ENCODE measurements around the gene JMY.

The JMY gene

DNA sequence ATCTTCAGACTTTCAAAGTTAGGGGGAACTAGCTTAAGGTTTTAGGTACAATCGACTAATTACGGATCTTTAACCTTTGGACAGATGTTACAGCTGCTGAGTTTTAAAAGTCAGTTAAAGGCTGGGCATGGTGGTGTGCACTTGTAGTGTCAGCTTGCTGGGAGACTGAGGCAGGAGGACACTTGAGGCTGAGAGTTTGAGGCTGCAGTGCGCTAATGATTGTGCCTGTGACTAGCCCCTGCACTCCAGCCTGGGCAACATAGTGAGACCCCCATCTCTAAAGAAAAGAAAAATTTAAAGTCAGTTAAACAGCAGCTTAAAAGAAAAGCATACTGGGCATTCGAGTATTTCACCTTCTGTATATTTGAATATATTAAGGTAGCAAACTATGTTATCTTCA lies 51.4 kb downstream of the JMY start:
- in situ Hi-C loops (cut with MboI; ENCODE audit: low sequenced_read_pairs), result no loop called here

DNA sequence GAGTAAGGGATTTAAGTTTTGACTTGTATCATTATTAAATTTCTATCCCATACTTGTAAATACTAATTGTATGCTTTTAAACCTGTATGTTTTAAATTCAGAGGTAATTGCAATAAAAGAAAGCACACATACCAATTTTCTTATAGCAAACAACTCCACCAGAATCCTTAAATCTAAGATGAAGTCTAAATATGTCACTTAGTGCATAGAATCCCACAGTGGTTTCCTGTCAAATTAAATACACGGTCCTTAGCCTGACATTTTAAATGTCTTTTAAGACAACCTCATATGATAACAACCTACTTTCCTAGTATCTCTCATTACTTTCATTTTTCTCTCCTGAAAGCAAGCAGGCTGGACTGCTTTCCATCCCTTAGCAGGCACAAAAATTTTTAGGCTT lies 52.0 kb downstream of the JMY start:
- in situ Hi-C loops (cut with MboI; ENCODE audit: low sequenced_read_pairs), result no loop called here

DNA sequence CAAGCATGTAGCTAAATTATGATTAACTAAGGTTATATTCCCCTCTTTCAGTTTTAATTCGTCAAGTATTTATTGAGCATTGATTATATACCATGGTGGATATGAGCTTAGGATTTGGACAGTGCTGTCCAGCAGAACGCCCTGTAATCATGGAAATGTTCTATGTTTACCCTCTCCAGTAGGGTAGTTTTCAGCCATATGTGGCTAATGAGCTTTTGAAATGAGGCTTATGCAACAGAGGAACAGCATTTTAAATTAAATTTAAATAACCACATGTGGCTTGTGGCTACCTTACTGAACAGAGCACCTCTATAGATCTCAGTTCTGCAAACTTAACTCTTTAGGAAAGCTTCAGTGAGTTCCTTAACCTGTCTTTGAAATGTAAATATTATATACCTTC lies 59.1 kb downstream of the JMY start:
- in situ Hi-C loops (cut with MboI; ENCODE audit: low sequenced_read_pairs), result no loop called here

DNA sequence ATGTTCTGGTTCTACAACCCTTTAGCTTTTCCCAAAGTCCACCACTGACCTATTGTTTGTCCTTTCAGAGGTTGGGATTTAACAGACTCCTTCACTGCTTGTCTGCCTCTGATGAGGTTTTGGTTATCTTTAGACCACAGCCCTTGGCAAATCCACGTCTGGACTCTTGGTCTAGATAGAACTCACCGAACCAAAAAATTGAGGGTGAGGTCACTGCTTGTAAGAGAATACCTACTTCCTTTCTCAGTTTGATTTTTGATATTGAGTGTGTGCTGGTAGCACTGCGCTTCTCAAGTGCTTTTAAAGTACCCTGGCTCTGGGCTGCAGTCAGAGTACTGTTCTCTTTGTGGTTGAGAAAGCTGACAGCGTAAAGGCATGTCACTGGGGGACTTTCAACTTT lies 61.7 kb downstream of the JMY start:
- in situ Hi-C loops (cut with MboI; ENCODE audit: low sequenced_read_pairs), result no loop called here

DNA sequence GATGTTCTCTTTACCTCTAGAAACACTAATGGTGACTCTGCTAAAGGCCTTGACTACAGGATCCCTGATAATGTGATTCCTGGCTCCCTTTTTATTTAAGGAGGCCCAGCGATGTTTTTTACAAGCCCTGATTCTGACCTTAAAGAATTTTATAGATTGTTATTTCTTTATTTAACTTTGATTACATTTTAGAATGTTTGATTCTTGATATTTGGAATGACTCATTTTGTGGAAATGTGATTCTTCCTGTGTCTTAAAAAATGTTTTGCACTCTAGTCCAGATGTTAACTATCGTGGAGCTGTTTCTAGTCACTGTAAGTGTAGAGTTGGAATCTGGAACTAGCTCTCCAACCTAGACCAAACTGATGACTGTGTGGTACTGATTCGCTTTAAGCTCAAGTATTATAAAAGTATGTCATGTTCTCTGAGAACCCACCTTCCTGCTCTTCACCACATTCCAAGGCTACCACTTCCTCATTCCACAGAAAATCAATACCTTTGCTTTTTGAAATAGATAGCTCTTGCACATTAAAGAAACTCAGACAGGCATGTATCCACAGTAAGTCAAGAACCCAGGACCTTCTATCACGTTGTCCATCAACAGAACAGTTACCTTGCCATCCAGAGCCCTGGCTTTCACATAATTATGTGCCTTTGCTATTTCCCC lies 65.2 kb downstream of the JMY start:
- in situ Hi-C loops (cut with MboI; ENCODE audit: low sequenced_read_pairs), result no loop called here

DNA sequence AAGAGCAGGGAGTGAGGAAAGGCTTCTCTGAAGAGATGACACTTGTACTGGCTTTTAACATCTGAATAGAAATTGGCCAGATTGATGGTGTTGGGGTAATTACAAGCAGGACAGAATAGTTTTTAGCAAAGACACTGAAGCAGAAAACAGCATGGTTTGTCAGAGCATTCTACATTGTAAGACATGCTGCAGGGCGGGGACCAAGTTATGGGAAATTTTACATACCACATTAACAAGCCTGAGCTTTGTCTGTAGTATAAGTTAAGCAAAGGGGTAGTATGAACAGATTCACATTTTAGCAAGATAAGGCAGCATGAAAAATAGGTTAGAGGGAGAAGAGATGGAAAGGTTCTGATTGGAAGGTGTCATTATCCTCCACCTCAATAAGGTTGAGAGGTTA lies 66.5 kb downstream of the JMY start:
- in situ Hi-C loops (cut with MboI; ENCODE audit: low sequenced_read_pairs), result no loop called here

DNA sequence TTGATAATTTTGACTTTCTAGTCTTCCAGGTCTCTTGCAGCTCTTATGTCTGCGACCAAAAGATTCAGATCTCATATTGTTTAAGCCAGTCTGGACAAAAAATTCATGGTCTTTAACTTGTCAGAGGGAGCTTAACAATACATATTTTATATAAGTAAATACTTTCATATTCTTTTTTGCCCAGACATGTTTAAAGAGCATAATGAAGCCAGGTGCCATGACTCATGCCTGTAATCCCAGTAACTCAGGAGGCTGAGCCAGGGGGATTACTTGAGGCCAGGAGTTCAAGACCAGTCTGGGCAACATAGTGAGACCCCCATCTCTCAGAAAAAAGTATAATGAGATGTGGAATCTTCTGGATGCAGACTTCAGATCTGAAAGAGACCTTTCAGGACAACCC lies 69.8 kb downstream of the JMY start:
- in situ Hi-C loops (cut with MboI; ENCODE audit: low sequenced_read_pairs), result no loop called here

DNA sequence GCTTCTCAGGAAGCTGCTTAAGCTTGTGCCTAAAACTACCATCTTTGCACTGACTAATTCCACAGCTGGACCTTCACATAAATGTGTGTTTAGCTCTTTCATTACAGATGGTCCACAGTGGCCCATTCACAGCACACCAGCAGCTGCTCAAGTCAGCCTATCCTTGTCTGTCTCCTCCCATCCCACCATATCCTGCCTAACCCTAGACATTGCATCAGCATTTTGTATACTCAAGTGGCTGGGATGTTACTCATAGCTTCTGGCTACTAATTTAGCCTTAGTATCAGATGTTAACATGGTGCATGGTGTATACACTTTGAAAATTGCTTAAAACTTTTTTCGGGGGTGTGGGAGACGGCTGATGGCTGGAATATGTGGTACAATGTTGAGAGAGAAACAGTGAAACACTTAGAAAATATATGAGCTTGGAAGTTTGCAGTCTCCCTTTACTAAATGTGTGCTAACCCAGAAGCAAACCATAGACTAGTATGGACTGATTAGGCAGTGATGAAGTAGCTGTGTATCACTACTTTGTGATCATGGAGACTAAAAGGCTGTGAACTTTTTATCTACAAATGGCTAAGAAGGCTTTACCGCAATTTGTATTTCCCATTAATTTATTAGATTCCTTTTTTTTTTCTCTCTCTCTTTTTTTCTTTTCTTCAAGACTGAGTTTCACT lies 83.1 kb downstream of the JMY start:
- in situ Hi-C loops (cut with MboI; ENCODE audit: low sequenced_read_pairs), result no loop called here

DNA sequence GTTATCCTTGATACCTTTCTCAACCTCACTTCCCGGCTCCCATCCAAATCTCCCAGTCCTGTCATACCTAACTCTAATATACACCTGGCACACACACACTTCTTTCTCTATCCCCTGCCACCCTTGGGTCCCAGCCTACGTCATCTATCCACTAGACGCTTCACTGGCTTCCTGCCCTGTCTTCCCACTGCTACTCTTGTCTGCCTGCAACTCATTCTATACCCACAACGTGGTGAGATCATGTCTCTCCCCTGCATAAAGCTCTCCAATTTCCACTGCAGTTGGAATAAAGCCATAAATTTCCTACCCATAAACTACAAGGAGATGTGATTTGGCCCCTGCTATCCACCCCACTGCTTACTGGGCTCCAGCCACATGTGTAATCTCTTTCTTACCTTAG lies 93.5 kb downstream of the JMY start:
- in situ Hi-C loops (cut with MboI; ENCODE audit: low sequenced_read_pairs), result no loop called here

DNA sequence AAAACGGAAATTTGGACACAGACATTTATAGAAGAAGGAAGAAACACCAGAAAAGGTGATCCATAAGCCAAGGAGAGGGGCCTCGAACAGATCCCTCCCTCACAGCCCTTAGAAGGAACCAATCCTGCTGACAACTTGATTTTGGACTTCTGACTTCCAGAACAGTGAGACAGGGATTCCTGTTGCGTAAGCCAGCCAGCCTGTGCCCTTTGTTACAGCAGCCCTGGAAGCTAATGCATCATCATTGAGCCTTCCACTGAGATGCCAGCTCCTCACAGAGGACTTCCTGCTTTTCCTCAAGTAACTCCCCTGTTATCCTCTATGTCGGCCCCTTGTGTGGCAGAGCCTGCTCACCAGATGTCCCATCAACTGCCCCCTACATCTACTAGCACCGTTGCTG lies 94.1 kb downstream of the JMY start:
- in situ Hi-C loops (cut with MboI; ENCODE audit: low sequenced_read_pairs), result no loop called here

DNA sequence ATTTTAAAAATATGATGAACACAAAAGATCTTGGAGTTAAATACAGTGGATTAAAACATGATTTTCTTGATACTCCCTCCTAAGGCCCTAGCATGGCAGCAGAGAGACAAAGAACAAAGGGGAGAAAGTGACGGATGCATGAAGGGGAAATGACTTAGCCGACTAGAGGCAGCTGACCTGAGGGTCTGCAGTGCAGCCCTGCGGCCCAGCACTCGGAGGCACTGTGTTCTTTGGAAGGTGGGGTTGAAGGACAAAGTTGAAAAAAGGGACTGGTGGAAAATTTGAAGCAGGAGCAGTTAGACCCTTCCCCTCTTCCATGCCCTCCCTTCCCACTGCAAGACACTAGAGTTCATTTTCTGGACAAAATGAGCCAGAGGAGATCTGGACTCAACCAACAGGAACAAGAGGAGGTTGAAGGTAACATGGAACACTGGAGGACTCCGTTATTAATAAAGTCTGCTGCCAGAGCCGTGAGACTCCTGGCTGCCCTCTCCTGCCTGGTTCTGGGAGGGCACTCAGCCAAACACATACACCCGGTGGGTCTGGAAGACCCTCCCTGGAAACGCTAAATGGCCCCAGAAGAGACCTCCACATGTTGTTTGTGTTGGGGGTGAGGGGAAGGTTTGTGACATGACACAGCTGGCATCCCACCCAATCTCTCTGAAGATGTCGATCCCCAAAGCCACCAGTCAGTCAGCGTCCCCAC lies 98.1 kb downstream of the JMY start:
- in situ Hi-C loops (cut with MboI; ENCODE audit: low sequenced_read_pairs), result no loop called here

DNA sequence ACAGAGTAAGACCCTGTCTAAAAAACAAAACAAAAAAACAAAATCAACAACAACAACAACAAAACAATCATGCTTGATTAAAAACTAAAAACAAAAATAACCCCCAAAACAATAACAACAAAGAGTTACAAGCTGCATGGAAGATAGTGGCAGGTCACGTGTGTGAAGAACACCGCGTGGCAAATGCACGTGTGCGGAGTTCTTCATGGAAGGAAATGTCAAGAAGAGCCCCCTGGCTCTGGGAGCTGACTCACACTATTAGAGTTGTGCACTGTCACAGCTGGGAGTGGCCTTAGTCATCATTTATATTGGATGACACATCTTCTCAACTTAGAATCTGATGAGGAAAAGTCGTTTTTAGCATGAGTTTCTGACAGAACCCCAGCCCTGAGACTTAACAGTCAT lies 110.5 kb downstream of the JMY start:
- in situ Hi-C loops (cut with MboI; ENCODE audit: low sequenced_read_pairs), result no loop called here

DNA sequence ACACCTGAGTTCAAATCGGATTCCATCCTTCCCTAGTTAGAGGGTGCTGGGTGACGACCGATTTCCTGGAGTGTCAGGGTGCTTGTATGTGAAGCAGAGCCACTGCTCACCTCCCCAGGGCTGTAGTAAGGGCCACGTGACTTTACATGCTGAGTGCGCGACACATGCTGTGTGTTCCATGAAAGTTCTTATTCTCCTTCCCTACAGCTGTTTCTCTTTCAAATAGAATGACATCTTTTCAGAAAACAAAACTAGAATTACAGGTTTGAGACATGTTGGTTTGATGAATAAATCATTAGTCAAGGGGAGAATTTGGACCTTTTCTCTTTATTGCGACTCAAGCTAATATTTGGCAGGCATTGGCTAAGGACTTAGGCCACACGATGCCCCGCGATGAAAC lies 113.1 kb downstream of the JMY start:
- in situ Hi-C loops (cut with MboI; ENCODE audit: low sequenced_read_pairs), result no loop called here

DNA sequence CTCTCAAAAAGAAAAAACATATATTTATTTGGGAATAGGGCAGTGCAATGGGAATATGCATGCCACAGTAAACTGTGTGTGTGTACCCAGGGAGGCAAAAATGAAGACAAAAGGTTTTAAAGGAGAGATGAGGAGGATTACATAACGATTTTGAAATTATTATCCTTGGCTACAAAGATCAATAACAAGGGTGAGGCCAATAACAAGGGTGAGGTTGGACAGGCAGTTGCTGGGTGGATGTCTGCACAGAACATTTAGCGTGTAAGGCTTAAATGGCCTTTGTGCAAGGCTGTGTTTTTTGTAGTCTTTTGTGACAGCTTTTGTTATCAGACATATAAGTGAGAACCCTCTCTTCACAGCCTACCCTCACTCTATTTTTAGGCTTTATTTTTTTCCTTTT lies 114.0 kb downstream of the JMY start:
- in situ Hi-C loops (cut with MboI; ENCODE audit: low sequenced_read_pairs), result no loop called here

DNA sequence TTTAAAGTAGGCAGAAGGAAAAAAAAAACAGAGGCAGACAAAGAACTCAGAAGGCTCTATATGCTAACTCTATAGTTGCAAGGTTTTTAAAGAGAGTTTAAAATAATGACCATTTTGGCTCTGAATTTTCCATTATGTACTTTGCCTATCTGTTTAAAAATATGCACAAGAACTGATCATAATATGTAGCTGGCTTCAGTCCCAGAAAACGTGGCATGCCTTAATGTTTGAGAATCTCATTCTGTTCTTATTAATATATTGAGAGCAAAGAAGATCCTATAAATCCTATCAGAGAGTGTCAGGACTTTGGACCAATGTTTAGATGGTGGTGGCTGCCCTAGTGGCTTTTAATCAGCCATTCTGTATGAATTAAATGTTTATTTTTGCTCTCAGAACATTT lies 121.5 kb downstream of the JMY start:
- in situ Hi-C loops (cut with MboI; ENCODE audit: low sequenced_read_pairs), result no loop called here

Data from HL-60/S4 treated with retinoic acid at 250 ng/mL for 4 days and 3 days (cell line).